Measurements from ENCODE around the gene GZMM. TPM values are rescaled to one million over a fixed set of nuclear protein-coding genes. Genes with fewer than 3 reads are reported as not detected.
A peak's percentile ranks its signal among the peaks of the same experiment; 100 is the strongest.

GZMM gene
- total RNA-seq, 1 donor from 2014 or later, result not detected

DNA sequence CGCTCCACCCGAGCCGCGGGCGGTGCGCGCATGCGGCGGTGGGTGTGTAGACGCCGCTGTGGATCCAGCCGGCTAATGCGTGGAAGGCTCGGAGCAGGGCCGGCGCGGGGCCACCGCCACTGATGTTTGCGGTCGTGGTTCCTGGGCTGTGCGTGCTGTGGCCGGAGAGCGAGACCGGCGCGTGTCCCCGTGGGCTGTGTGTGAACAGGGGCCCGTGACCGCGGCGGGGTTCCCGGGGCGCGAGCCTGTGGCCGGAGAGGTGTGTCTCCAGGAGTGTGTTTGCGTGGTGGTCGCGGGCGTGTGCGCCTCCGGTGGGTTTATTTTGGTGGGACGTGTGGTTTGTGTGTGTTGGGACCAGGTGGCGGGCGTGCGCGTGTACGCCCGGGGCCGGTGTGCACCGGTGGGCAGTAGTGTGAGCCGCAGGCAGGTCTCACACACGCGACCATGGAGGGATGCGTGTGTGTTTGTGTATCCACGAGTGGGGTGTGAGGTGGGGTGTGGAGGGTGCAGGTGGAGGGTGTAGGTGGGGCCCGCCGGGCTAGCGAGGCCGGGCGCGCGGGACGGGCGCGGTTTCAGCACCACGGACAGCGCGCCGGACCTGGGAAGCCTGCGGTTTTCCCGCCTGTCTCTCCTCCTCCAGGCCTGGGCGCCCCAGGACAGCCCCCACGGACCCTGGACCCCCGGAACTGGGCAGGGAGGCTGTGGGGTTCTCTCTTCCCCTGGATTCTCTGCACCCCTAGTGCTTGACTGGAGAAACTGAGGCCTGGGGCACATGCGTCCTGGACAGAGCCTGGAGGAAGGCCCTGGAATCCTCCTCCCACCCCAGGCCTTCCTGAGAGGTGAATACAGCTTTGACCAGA, 47.5 kb downstream of the GZMM start:
- DNase-seq (ENCODE audit: low spot score), result peak; percentile 68
- Mint-ChIP-seq H3K27ac (ENCODE audit: unreplicated experiment) (no peak overlapping the region), H3K4me1 (ENCODE audit: unreplicated experiment) (no peaks in the 10 kb centered on the region), H3K9me3 (ENCODE audit: unreplicated experiment) (no peaks in the 10 kb centered on the region), H3K27me3 (ENCODE audit: unreplicated experiment) (peaks cover 13% of the 10 kb centered on the region), H3K4me3 (ENCODE audit: unreplicated experiment) (peak overlapping the region; percentile 7), H3K36me3 (ENCODE audit: low read depth, unreplicated experiment) (no peaks in the 10 kb centered on the region)
- TF ChIP-seq, protein P1, sequence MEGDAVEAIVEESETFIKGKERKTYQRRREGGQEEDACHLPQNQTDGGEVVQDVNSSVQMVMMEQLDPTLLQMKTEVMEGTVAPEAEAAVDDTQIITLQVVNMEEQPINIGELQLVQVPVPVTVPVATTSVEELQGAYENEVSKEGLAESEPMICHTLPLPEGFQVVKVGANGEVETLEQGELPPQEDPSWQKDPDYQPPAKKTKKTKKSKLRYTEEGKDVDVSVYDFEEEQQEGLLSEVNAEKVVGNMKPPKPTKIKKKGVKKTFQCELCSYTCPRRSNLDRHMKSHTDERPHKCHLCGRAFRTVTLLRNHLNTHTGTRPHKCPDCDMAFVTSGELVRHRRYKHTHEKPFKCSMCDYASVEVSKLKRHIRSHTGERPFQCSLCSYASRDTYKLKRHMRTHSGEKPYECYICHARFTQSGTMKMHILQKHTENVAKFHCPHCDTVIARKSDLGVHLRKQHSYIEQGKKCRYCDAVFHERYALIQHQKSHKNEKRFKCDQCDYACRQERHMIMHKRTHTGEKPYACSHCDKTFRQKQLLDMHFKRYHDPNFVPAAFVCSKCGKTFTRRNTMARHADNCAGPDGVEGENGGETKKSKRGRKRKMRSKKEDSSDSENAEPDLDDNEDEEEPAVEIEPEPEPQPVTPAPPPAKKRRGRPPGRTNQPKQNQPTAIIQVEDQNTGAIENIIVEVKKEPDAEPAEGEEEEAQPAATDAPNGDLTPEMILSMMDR (IDR thresholded peaks at IDR 0.05; ENCODE audit: unreplicated experiment), result no peak

DNA sequence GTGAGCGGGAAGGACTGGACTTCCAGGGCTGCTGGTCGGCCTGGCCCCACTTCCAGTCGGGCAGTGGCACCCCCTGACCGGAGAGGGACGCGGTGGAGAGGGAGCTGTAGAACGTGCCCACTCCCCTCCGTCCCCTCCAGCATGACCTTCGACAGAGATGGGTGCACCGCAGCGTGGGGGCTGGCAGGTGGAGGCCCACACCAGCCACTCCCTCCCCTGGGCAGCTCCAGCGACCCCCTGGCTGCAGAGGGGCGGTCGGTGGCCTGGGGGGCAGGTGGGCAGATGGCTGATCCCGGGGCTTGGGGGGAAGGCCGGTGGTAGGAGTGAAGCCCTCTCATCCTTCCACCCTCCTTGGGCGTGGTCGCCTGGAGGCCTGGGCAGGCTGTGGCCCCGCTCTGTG, 48.2 kb downstream of the GZMM start:
- no peaks in the 10 kb centered on the region for H3K36me3 Mint-ChIP-seq (ENCODE audit: low read depth, unreplicated experiment)
- no peaks in the 10 kb centered on the region for H3K4me1 Mint-ChIP-seq (ENCODE audit: unreplicated experiment)
- no peaks in the 10 kb centered on the region for H3K9me3 Mint-ChIP-seq (ENCODE audit: unreplicated experiment)
- no peak for DNase-seq (ENCODE audit: low spot score)
- no peak overlapping the region for H3K27ac Mint-ChIP-seq (ENCODE audit: unreplicated experiment)
- peaks cover 13% of the 10 kb centered on the region for H3K27me3 Mint-ChIP-seq (ENCODE audit: unreplicated experiment)
- TF ChIP-seq, protein P1 (IDR thresholded peaks at IDR 0.05; ENCODE audit: unreplicated experiment), result no peak
- H3K4me3 Mint-ChIP-seq (ENCODE audit: unreplicated experiment), result no peak overlapping the region

DNA sequence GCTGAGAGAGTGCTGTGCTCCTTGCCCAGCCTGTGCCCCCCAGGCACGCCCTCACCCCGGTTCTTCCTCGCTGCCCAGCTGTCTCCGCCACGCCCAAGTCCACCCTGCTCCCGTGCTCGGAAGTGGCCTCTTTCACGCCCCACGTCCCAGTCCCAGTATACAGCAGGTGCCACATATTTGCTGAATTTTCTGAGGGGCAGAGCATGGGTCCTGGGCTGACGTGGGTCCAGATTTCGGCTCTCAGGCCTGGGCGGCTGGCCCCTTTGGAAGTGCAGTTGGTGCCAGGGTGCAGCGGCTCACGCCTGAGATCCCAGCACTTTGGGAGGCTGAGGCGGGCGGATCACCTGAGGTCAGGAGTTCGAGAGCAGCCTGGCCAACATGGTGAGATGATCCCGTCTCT, 49.2 kb downstream of the GZMM start:
- Mint-ChIP-seq H3K36me3 (ENCODE audit: low read depth, unreplicated experiment) (no peaks in the 10 kb centered on the region), H3K9me3 (ENCODE audit: unreplicated experiment) (no peaks in the 10 kb centered on the region), H3K4me3 (ENCODE audit: unreplicated experiment) (no peak overlapping the region), H3K27me3 (ENCODE audit: unreplicated experiment) (peaks cover 13% of the 10 kb centered on the region), H3K27ac (ENCODE audit: unreplicated experiment) (no peak overlapping the region), H3K4me1 (ENCODE audit: unreplicated experiment) (no peaks in the 10 kb centered on the region)
- TF ChIP-seq, protein P1 (IDR thresholded peaks at IDR 0.05; ENCODE audit: unreplicated experiment), result no peak
- DNase-seq (ENCODE audit: low spot score), result no peak

DNA sequence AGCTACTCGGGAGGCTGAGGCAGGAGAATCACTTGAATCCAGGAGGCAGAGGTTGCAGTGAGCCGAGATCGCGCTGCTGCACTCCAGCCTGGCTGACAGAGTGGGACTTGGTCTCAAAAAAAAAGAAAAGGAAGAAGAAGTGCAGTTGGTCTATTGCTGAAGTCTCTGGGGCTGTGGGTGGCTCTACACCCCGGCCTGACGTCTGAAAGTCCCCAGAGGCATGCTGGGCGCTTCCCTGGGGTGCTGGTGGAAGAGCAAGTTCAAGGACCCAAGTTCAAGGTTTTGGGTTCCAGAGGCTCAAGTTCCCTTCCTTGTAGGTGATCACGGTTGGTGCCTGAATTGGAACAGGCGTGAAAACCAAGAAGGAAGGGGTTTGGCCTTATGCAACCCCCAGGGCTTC, 49.7 kb downstream of the GZMM start:
- Mint-ChIP-seq H3K27me3 (ENCODE audit: unreplicated experiment) (peaks cover 13% of the 10 kb centered on the region), H3K36me3 (ENCODE audit: low read depth, unreplicated experiment) (no peaks in the 10 kb centered on the region)

More for the DNA sequence above, 49.7 kb downstream of the GZMM start:
- TF ChIP-seq, protein P1 (IDR thresholded peaks at IDR 0.05; ENCODE audit: unreplicated experiment), result no peak
- Mint-ChIP-seq H3K4me1 (ENCODE audit: unreplicated experiment) (no peaks in the 10 kb centered on the region), H3K27ac (ENCODE audit: unreplicated experiment) (no peak overlapping the region), H3K9me3 (ENCODE audit: unreplicated experiment) (no peaks in the 10 kb centered on the region), H3K4me3 (ENCODE audit: unreplicated experiment) (no peak overlapping the region)
- DNase-seq (ENCODE audit: low spot score), result no peak

All from endothelial cell (in vitro differentiated cells).